CD4-positive, alpha-beta T cell treated with Interleukin-17A for 1 hour (primary cell): Measurements from ENCODE around the gene PCDH9.

ENCODE experiments used
- DNase-seq: peaks from one replicate; pipeline ENCODE4 v3.0.0-alpha.2; 2020

The PCDH9 gene

GRCh38 chr13:67018775-67019174 is 211.4 kb downstream of the PCDH9 start:
- DNase-seq, result no peak

DNA sequence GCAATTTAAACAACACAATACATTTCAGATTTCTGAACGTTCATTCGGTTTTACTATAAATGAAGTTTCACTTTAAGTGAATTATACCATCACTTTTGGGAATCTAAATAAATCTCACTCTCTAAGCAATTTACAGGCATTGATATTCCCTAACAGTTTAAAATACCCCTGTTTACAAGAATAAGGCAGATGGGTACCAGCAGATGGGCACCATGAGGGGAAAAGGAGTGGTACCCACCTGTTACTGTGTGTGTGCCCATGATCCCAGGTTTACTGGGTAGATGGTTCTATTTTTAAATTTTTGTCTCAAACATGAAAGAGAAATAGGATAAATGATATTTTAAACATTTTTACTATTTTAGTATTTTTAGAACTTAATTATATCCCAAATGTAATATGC is 212.9 kb downstream of the PCDH9 start:
- DNase-seq, result no peak

DNA sequence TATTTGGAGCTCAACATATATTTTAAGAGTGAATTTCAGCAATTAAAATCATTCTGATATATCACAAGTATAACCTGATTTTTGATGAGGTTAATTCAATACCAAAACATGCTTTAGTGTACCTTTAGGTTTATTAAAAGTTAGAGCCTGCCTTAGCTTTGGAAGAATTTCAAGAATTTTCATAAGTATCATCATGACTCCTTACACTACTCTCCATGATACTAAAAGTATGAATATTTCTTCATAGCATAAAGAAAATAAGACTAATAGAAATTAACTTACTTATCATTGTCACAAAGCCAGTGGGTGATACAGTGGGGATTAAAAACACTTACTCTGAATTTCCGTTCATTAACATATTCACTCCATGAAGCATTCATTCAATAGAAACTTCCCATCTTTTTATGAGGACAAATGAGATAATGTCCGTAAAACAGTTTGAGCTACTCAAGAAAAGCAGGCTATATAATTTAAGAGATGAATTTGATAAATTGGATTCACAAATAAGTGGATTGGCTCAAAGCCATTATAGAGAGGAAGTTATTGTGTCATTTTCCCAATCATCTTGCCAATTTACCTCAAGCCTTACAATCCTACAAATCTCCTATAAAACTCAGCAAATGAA is 214.0 kb downstream of the PCDH9 start:
- no peak for DNase-seq

GRCh38 chr13:67014399-67014798 is 215.7 kb downstream of the PCDH9 start:
- no peak for DNase-seq

DNA sequence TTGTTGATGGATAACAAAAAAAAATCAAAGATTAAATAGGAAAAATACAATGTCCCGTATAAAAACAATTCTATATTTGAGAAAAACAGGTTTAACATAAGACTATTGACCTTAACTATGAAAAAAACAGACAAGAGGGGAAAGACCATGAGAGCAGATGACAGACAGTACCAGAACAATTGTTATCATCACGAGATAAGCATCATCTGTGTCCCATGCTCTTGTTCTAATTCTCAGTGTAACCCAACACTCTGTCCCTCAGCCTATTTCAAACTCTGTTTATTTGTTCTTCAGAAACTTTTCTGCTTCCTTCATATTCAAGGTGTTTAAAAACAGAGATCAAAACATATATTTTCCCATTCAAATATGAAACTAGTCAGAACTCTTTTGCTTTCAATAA is 216.4 kb downstream of the PCDH9 start:
- DNase-seq, result no peak

GRCh38 chr13:67008075-67008668 is 222.0 kb downstream of the PCDH9 start:
- no peak for DNase-seq

GRCh38 chr13:67004511-67004910 is 225.6 kb downstream of the PCDH9 start:
- no peak for DNase-seq

DNA sequence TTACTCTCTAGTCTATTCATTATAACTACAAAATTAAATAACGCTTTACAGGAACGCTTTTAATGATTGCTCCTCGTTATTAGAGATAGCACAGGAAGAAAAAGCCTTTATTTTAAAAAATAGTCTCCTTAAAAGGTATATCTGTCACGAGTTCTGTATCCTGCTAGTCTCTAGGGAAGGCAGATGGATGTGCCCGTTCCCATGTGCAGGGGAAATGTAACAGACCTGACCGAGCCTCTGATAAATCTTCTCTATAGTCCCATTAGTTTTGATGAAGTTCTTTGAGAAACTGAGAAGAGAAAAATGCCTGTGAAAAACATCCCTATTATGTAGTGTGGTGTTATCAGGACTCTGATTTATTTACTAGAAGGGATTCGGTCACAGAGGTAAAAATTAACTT is 226.4 kb downstream of the PCDH9 start:
- DNase-seq, result no peak

GRCh38 chr13:67001363-67001762 is 228.8 kb downstream of the PCDH9 start:
- DNase-seq, result no peak

DNA sequence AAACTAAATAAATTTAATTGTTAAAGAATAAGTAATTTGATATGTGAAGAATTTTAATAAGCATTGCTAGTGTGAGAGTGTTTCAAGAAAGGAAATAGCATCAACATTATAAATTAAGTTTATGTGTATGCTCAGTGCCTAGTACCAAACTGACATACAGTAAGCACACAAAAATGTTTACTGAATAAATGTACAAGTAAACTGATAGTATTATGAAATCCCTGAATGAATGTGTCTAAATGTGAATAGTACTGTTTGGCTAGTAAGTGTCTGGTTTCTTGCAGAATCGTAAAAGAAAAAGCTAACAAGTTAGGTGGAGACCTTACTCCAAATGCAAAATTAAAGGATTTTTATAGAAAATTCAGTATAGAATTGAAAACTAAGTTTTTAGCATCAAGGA is 233.6 kb downstream of the PCDH9 start:
- DNase-seq, result no peak

DNA sequence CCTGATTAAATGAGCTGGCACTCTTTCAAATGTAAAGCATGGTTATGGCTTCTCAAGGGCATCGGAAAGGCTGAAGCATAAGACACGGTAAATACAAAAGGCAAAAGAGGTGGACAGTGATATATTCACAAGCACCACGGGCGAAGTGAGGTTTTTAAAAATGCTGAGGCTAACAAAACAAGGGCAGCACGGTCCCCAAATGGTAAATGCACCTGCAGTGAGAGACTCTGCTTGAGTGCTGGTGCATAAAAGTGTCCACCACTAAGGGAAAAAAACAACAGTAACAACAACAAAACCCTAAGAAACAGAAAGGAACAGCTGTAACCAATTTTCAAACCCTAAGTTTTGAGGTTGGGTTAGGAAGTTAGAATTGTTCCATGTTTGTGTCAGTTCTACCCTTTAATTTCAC is 234.9 kb downstream of the PCDH9 start:
- DNase-seq, result no peak

- no peak for DNase-seq
These were observed 235.5 kb downstream of the PCDH9 start for GRCh38 chr13:66994517-66995202.

- DNase-seq, result no peak
These were observed 236.0 kb downstream of the PCDH9 start for GRCh38 chr13:66994097-66994496.

- no peak for DNase-seq
These were observed 237.4 kb downstream of the PCDH9 start for GRCh38 chr13:66992719-66993118.

GRCh38 chr13:66992183-66992582 is 238.0 kb downstream of the PCDH9 start:
- no peak for DNase-seq

- no peak for DNase-seq
These were observed 245.9 kb downstream of the PCDH9 start for GRCh38 chr13:66984241-66984640.

DNA sequence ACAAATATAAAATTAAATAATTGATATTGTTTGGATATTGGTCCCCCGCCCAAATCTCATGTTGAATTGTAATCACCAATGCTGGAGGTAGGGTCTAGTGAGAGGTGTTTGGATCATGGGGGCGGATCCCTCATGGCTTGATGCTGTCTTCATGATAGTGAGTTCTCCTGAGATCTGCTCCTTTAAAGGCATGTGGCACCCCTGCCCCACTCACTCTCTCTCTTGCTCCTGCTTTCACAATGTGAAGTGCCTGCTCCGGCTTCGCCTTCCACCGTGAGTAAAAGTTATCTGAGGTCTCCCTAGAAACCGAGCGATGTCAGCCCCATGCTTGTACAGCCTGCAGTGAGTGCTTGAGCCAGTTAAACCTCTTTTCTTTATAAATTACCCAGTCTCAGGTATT is 248.2 kb downstream of the PCDH9 start:
- no peak for DNase-seq

DNA sequence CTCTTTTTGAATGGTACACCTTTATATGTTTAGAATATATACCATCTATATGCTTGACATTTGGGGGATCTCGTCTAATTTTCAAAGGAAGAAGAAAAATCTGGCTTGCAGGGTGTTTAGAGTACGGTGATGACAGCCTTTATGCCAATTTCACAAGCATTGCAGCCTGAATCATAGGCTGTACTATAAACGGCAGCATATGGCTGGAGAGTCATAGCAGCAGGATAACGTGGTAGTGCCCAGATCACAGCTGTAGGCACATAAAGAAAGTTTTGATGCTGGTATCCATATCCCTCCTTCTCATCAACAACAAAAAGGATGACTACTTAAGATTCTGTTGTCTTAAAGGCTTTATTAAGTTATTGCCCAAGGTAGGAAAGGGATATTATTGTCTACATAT is 253.0 kb downstream of the PCDH9 start:
- DNase-seq, result no peak

DNA sequence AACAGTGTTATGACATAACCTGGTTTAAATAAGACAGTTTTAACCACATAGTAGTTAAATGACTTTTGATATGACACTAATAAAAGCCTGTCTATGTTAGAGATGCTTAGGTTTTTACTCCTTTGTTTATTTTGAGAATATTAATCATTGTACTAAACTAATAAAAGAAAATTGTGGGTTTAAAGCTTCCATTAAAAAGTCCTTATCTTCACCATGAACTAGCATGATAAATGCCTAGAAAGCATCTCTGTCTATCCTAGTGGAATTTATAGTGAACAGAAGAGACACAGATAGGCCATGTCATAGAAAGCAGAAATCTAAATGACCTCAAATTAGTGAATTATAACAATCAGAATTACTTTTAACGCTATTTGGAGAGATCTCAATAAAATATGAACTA is 255.2 kb downstream of the PCDH9 start:
- DNase-seq, result no peak

GRCh38 chr13:66974174-66974573 is 256.0 kb downstream of the PCDH9 start:
- no peak for DNase-seq

GRCh38 chr13:66972659-66973058 is 257.5 kb downstream of the PCDH9 start:
- DNase-seq, result no peak

- DNase-seq, result no peak
These were observed 259.1 kb downstream of the PCDH9 start for GRCh38 chr13:66971004-66971403.

DNA sequence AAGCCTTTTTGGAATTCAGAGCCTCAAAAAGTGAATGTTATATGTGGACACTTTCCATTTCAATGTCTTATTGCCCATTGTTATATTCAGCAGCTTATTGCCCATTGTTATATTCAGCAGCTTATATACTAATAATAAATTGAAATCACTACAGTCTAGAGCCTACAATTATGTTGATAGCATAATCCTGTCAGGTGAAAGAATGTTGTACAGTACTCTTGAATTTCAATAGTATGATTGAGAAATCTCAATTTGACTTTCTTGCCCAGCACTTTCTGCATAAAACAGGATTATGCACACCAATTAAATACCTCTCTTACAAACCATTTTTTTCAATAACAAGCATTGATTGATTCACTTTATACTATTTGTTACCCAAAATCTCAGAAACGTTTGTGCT is 260.8 kb downstream of the PCDH9 start:
- no peak for DNase-seq

GRCh38 chr13:66967811-66968597 is 262.1 kb downstream of the PCDH9 start:
- no peak for DNase-seq
